ENCODE results near the gene COL15A1.

DNA sequence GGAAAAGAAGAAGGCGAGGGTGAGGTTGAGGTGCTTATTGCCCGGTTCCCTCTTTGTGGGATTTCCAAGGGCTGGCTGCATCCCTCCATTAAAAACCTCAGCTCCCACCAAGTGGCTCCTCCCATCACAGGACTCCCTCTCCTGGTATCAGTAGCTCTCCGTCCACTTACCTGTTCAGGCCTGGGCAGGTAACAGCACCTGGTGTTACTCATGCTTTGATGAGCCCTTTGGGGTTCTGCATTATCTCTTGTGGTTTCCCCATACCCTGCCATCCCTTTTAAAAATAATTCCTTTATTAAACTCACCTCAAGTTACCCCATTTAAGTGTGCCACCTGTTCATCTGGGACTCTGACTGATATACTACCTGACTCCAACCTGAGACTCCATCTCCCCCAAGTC, 143.8 kb downstream of the COL15A1 start:
- TF ChIP-seq, protein P1, sequence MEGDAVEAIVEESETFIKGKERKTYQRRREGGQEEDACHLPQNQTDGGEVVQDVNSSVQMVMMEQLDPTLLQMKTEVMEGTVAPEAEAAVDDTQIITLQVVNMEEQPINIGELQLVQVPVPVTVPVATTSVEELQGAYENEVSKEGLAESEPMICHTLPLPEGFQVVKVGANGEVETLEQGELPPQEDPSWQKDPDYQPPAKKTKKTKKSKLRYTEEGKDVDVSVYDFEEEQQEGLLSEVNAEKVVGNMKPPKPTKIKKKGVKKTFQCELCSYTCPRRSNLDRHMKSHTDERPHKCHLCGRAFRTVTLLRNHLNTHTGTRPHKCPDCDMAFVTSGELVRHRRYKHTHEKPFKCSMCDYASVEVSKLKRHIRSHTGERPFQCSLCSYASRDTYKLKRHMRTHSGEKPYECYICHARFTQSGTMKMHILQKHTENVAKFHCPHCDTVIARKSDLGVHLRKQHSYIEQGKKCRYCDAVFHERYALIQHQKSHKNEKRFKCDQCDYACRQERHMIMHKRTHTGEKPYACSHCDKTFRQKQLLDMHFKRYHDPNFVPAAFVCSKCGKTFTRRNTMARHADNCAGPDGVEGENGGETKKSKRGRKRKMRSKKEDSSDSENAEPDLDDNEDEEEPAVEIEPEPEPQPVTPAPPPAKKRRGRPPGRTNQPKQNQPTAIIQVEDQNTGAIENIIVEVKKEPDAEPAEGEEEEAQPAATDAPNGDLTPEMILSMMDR (optimal IDR thresholded peaks at IDR 0.05 in 1 of 3, IDR thresholded peaks at IDR 0.05 in 1 of 3, conservative IDR thresholded peaks at IDR 0.05 in 1 of 3; ENCODE audit: extremely low read depth in 1 of 3, insufficient read depth in 2 of 3, low read length in 3 of 3) = peak in 1 of 3 experiments; percentile 28
- TF ChIP-seq EZH2 (IDR thresholded peaks at IDR 0.05; ENCODE audit: low read length) = no peak
